ENCODE measurements around the gene THBS1.

- TF ChIP-seq EZH2 (optimal IDR thresholded peaks at IDR 0.05; ENCODE audit: low read depth, low read length): no peak
- TF ChIP-seq CTCF (IDR thresholded peaks at IDR 0.05; ENCODE audit: low read length): no peak
- no peak for TF ChIP-seq EZH2phosphoT487 (IDR thresholded peaks at IDR 0.05; ENCODE audit: low read length)
Measured at GRCh38 chr15:39585389-39585841, 4.5 kb downstream of the THBS1 start.

Data from MM.1S (cell line).